GM10847 (cell line): ENCODE results near the gene ZNF474.

Source experiments
- POLR2A ChIP-seq: IDR thresholded peaks from 2 replicates; pipeline ENCODE4 v1.6.1; 2011; ENCODE audit not compliant: insufficient read length; ENCODE audit errors: extremely low read depth

Gene ZNF474

GRCh38 chr5:122129306-122129705, at the start of gene ZNF474:
ZNF474 (plus strand) TSS chr5:122129546; CDS start chr5:122151991, 22,445 bp downstream.
- no peak for TF ChIP-seq POLR2A

DNA sequence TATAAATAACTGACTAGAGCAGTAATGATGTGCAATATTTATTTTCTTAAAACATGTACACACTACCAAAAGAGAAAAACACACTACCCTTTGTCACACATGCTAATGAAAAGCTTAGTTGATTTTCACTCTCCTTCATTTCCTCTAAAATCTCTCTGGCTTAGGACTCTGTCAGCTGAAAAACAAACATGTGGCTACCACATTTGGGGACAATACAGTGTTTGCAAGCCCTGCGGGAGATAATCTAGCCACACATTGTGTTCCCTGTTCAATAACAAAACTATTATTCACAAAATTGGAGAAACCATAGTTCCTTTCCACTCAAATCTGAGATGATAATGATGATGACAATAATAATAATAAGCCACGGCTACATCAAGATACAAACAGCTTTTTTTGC, 47.8 kb upstream of the ZNF474 start:
- no peak for TF ChIP-seq POLR2A

DNA sequence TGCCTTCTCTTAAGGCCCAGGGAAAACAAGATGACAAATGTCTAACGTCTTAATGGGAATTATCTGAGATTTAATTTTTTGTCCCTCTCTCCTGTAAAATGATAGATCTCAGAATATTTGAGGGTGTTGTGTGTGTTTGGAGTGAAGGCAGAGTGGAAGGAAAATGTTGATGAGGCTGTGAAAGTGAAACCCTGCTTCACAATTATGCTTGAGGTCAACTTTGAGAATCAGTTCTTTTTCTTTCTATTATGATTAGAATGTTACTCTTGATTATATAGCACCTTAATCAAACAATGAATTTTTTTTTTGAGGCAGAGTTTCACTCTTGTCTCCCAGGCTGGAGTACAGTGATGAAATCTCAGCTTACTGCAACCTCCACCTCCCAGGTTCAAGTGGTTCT, 45.8 kb upstream of the ZNF474 start:
- no peak for TF ChIP-seq POLR2A

- no peak for TF ChIP-seq POLR2A
These were observed 44.3 kb upstream of the ZNF474 start for GRCh38 chr5:122085041-122085440.

DNA sequence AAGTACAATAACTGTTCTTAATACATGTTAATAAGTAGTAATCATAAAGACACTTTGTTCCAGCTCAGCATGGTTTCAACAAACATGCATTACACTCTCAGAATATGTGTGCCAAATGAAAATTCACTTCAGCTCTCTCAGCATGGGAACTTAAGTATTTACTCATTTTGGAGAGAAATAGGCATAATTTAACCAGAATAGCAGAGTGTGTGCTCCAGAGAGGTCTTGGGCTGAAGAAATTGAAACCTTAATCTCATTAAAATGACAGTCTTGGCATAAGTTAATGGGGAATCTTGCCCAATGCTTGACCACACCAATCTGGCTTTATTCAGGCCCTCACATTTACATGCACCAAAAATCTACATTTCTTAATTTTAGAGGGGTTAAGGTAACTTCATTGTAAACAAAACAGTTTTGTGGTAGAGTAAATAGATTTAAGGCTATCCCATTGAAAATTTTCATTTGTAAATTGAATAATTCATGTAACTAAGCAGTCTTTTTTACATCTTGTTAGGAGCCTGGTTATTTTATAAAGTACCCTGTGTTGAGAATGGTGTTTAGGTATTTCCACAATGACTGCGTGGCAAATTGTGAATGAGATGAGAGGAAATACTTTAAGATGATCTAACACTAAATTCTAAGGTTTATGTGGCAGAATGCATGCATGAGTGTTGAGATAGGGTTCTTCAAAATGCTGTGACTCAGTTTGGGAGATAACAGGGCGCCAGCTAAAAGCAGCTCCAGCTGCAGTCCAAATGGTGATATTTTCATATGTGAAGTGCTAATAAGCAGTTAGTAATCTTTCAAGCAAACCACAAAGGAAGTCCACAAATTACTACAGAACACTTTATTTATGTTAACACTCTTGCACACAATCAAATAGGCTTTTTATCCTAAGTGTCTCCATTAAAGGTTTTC, 40.0 kb upstream of the ZNF474 start:
- TF ChIP-seq POLR2A: no peak

- TF ChIP-seq POLR2A: no peak
These were observed 37.3 kb upstream of the ZNF474 start for GRCh38 chr5:122091936-122092600.

GRCh38 chr5:122093415-122094180, 35.7 kb upstream of the ZNF474 start:
- TF ChIP-seq POLR2A: no peak

DNA sequence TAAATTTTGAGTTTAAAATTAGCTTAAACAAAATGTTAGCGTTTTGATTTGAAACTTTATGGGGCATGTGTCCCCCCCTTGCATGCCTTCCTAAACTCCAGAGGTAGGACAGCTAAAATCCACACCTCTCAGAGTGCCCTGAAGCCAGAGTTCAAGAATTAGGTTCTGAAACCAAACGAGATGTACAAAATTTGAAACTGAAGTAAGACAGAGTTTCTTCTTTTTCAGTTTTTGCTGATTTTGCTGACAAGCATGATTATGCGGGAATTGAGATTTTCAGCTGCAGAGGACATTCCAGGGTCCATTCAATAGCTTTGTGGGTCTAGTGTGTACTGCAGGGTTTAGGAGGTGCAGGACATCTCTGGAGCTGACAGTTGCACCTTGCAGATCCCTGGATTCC, 34.2 kb upstream of the ZNF474 start:
- no peak for TF ChIP-seq POLR2A

- TF ChIP-seq POLR2A: no peak
These were observed 32.0 kb upstream of the ZNF474 start for GRCh38 chr5:122097391-122097790.

- no peak for TF ChIP-seq POLR2A
These were observed 30.1 kb upstream of the ZNF474 start for GRCh38 chr5:122099060-122099790.

DNA sequence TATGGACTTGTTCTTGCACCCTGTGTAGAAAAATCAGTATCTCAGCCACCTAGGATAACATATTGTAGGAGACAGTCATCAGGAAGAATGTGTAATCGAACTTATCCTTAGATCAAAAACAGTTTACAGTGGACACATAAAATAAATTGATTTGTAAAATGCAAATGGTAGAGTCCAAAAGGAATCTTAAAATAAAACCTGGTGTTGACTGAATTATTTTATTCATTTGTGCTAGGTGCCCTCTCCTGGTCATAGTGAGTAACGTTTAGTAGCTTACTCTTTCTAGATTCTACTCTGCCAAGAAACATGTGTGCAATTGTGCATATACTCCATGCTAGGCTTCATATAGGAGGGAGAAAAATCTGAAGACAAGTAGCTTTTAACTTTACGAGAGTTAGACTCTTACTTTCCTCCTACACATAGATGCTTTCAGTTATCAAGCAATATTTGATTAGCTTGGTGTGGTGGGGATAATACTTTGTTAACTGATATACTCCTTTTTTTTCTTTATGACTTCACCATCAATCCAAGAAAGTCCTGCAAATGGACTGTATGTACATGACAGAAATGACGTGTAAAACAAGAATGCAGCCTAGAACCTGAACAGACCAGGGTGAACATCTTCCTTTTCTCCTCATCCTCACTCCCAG, 27.6 kb upstream of the ZNF474 start:
- TF ChIP-seq POLR2A: no peak

- no peak for TF ChIP-seq POLR2A
These were observed 26.5 kb upstream of the ZNF474 start for GRCh38 chr5:122102825-122103224.

DNA sequence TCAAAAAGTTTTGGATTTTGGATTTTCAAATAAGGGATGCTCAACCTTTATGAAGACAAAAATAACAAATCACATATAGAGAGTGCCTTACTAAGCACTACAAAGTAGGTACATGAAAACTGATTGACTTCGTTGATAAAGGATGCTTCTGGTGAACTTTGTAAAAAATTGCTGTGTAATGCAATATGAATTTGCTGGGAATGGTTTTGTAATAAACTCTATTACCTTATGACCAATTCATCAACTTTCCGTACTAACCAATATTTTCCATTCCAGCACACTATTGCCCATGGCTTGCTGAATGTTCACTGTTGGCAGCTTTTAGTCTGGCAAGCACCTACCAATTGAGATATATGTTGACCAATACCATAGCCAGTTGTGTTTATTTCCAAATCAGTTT, 23.4 kb upstream of the ZNF474 start:
- no peak for TF ChIP-seq POLR2A

DNA sequence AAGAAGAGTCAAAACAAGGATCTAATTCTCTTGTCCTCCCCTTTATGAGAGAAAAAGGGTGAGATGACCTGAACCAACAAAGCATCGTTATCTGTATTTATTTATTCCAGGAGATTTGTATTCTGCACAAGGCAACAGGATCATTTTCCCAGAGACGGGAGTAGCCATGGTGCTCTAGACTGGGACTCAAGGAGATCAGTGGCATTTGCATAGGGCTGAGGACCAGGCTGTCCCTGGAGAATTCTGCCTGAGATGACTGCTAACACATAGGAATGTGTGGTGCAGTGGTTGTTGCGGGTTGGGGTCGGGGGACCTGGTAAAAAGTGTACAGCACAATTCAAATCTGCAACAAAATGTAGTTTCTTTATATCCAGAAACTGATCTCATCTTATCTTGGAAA, 22.3 kb upstream of the ZNF474 start:
- no peak for TF ChIP-seq POLR2A

- TF ChIP-seq POLR2A: no peak
These were observed 18.4 kb upstream of the ZNF474 start for GRCh38 chr5:122110987-122111386.

DNA sequence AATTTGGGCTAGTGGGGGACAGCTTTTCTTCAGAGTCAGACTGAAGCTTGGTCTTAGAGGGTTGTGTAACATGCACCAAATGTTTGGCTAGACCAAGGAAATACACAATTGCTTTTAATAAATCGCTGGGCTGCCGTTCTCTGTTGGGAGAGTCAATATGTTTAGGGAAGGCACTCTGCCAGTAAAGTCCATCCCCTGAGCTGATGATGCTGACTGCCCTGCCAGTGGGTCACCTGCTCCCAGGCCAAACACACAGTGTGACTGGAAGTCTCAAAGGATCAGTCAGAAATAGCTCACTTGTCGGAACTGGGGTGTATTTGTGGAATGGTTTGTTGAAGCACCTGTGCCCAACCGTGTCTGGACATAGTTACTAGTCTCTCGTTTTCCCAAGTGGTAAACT, 17.9 kb upstream of the ZNF474 start:
- TF ChIP-seq POLR2A: no peak
